ENCODE measurements around the gene ORC6.

Gene ORC6

GRCh38 chr16:46730801-46731690, 41.6 kb downstream of the ORC6 start:
- TF ChIP-seq CTCF (IDR thresholded peaks at IDR 0.05) = no peak

- no peak for TF ChIP-seq CTCF (IDR thresholded peaks at IDR 0.05)
These were observed 42.5 kb downstream of the ORC6 start for GRCh38 chr16:46731691-46732555.

GRCh38 chr16:46732561-46732960, 43.1 kb downstream of the ORC6 start:
- no peak for TF ChIP-seq CTCF (IDR thresholded peaks at IDR 0.05)

- no peak for TF ChIP-seq CTCF (IDR thresholded peaks at IDR 0.05)
These were observed 43.9 kb downstream of the ORC6 start for GRCh38 chr16:46733319-46733830.

GRCh38 chr16:46736695-46737094, 47.2 kb downstream of the ORC6 start:
- TF ChIP-seq CTCF (IDR thresholded peaks at IDR 0.05) = no peak

- TF ChIP-seq CTCF (IDR thresholded peaks at IDR 0.05) = no peak
These were observed 48.3 kb downstream of the ORC6 start for GRCh38 chr16:46737621-46738214.

GRCh38 chr16:46739934-46740333, 50.5 kb downstream of the ORC6 start:
- no peak for TF ChIP-seq CTCF (IDR thresholded peaks at IDR 0.05)

Measured in LNCAP (cell line).